Skeletal muscle satellite cell (primary cell): Measurements from ENCODE around the gene SLC5A6.

Experiments used
- H3K27me3 ChIP-seq: 2 replicates; pipeline ENCODE4 v1.7.0; 2013; ENCODE audit warnings: low read length; ENCODE audit not compliant: control insufficient read depth, insufficient read depth
- H3K36me3 ChIP-seq: 2 replicates; pipeline ENCODE4 v1.7.0; 2013; ENCODE audit warnings: mild to moderate bottlenecking, control low read depth, low read length; ENCODE audit not compliant: insufficient read depth
- H3K4me1 ChIP-seq: 2 replicates; pipeline ENCODE4 v1.7.0; 2013; ENCODE audit warnings: low read length; ENCODE audit not compliant: control insufficient read depth, insufficient read depth
- H3K4me2 ChIP-seq: 2 replicates; pipeline ENCODE4 v1.7.0; 2013; ENCODE audit warnings: mild to moderate bottlenecking, low read length
- H3K4me3 ChIP-seq: 2 replicates; pipeline ENCODE4 v1.7.0; 2013; ENCODE audit warnings: low read length
- H3K9ac ChIP-seq: 2 replicates; pipeline ENCODE4 v1.7.0; 2013; ENCODE audit warnings: mild to moderate bottlenecking, low read depth, low read length, moderate library complexity
- H3K9me3 ChIP-seq: replicated peaks from 2 replicates; pipeline ENCODE4 v1.7.0; 2013; ENCODE audit warnings: mild to moderate bottlenecking, control low read depth, low read length

SLC5A6 gene

GRCh38 chr2:27216416-27217137, 4.5 kb upstream of the SLC5A6 start:
- Histone ChIP-seq H3K4me2 (peak overlapping the region; percentile 99), H3K27me3 (no peaks in the 10 kb centered on the region), H3K9ac (peak overlapping the region; percentile 94), H3K36me3 (peaks cover 31% of the 10 kb centered on the region), H3K4me3 (peak overlapping the region; percentile 99), H3K9me3 (no peaks in the 10 kb centered on the region), H3K4me1 (peaks cover 20% of the 10 kb centered on the region)

GRCh38 chr2:27214941-27215340, 2.9 kb upstream of the SLC5A6 start:
- Histone ChIP-seq H3K4me1 (peaks cover 25% of the 10 kb centered on the region), H3K4me3 (no peak overlapping the region), H3K4me2 (no peak overlapping the region), H3K27me3 (no peaks in the 10 kb centered on the region), H3K9ac (no peak overlapping the region), H3K9me3 (no peaks in the 10 kb centered on the region), H3K36me3 (peaks cover 23% of the 10 kb centered on the region)

GRCh38 chr2:27212626-27213471, 781 bp upstream of the SLC5A6 start:
- H3K36me3 ChIP-seq: peaks cover 18% of the 10 kb centered on the region
- no peaks in the 10 kb centered on the region for H3K27me3 ChIP-seq
- peak overlapping the region; percentile 98 for H3K9ac ChIP-seq
- no peaks in the 10 kb centered on the region for H3K9me3 ChIP-seq
- peak overlapping the region; percentile 91 for H3K4me3 ChIP-seq
- H3K4me1 ChIP-seq: peaks cover 17% of the 10 kb centered on the region
- peak overlapping the region; percentile 81 for H3K4me2 ChIP-seq

GRCh38 chr2:27211241-27211942, 676 bp downstream of the SLC5A6 start:
- H3K4me3 ChIP-seq: peak overlapping the region; percentile 91

GRCh38 chr2:27209621-27210401, 2.3 kb downstream of the SLC5A6 start:
- peaks cover 40% of the 10 kb centered on the region for H3K36me3 ChIP-seq
- H3K9ac ChIP-seq: no peak overlapping the region
- no peak overlapping the region for H3K4me2 ChIP-seq
- peaks cover 13% of the 10 kb centered on the region for H3K4me1 ChIP-seq
- no peak overlapping the region for H3K4me3 ChIP-seq
- H3K9me3 ChIP-seq: no peaks in the 10 kb centered on the region
- no peaks in the 10 kb centered on the region for H3K27me3 ChIP-seq

More at GRCh38 chr2:27211241-27211942, 676 bp downstream of the SLC5A6 start:
- Histone ChIP-seq H3K9me3 (no peaks in the 10 kb centered on the region), H3K9ac (peak overlapping the region; percentile 98), H3K36me3 (peaks cover 32% of the 10 kb centered on the region), H3K4me2 (peak overlapping the region; percentile 81), H3K4me1 (peaks cover 13% of the 10 kb centered on the region), H3K27me3 (no peaks in the 10 kb centered on the region)

- H3K4me2 ChIP-seq: no peak overlapping the region
- H3K9ac ChIP-seq: no peak overlapping the region
- peaks cover 12% of the 10 kb centered on the region for H3K4me1 ChIP-seq
- H3K4me3 ChIP-seq: no peak overlapping the region
- H3K27me3 ChIP-seq: no peaks in the 10 kb centered on the region
- no peaks in the 10 kb centered on the region for H3K9me3 ChIP-seq
- H3K36me3 ChIP-seq: peaks cover 52% of the 10 kb centered on the region
Measured at GRCh38 chr2:27208486-27209050, 3.5 kb downstream of the SLC5A6 start.

GRCh38 chr2:27206346-27206745, 5.7 kb downstream of the SLC5A6 start:
- Histone ChIP-seq H3K27me3 (no peaks in the 10 kb centered on the region), H3K36me3 (peaks cover 71% of the 10 kb centered on the region), H3K4me3 (no peak overlapping the region), H3K9ac (no peak overlapping the region), H3K4me2 (no peak overlapping the region), H3K4me1 (peaks cover 5% of the 10 kb centered on the region), H3K9me3 (no peaks in the 10 kb centered on the region)

GRCh38 chr2:27205206-27205605, 6.9 kb downstream of the SLC5A6 start:
- Histone ChIP-seq H3K9me3 (no peaks in the 10 kb centered on the region), H3K27me3 (no peaks in the 10 kb centered on the region), H3K4me3 (no peak overlapping the region), H3K4me1 (no peaks in the 10 kb centered on the region), H3K36me3 (peaks cover 73% of the 10 kb centered on the region), H3K9ac (no peak overlapping the region), H3K4me2 (no peak overlapping the region)

GRCh38 chr2:27204566-27204965, 7.5 kb downstream of the SLC5A6 start:
- no peak overlapping the region for H3K4me3 ChIP-seq
- H3K27me3 ChIP-seq: no peaks in the 10 kb centered on the region
- H3K9me3 ChIP-seq: no peaks in the 10 kb centered on the region
- H3K4me1 ChIP-seq: no peaks in the 10 kb centered on the region
- no peak overlapping the region for H3K4me2 ChIP-seq
- H3K36me3 ChIP-seq: peaks cover 69% of the 10 kb centered on the region
- H3K9ac ChIP-seq: no peak overlapping the region

- no peak overlapping the region for H3K4me2 ChIP-seq
- H3K9me3 ChIP-seq: no peaks in the 10 kb centered on the region
- no peak overlapping the region for H3K9ac ChIP-seq
- no peak overlapping the region for H3K4me3 ChIP-seq
- H3K36me3 ChIP-seq: peaks cover 69% of the 10 kb centered on the region
- H3K27me3 ChIP-seq: no peaks in the 10 kb centered on the region
- H3K4me1 ChIP-seq: no peaks in the 10 kb centered on the region
Measured at GRCh38 chr2:27203741-27204140, 8.3 kb downstream of the SLC5A6 start.
